Vagina (tissue), 2 donors: ENCODE data around the gene PHACTR2.

Experiments
- POLR2A ChIP-seq, 2 donors: fragments of 450-650 bp; IDR thresholded peaks; one replicate each; pipeline ENCODE4 v1.6.1; 2017; ENCODE audit warnings: antibody characterized with exemption in 2 of 2, mild to moderate bottlenecking in 2 of 2, moderate library complexity in 2 of 2
- POLR2AphosphoS5 ChIP-seq, 2 donors: sonication (generic); formaldehyde crosslinking; IDR thresholded peaks; one replicate each; pipeline ENCODE4 v1.9.0; 2017; ENCODE audit warnings: antibody characterized with exemption in 2 of 2, mild to moderate bottlenecking in 2 of 2, low read depth in 1 of 2; ENCODE audit not compliant: insufficient read depth in 1 of 2
- TF ChIP-seq, protein P1 (sequence below), 3 experiments: fragments of 450-650 bp in 2 of 3; fragments of 200-600 bp in 1 of 3; sonication (generic) in 1 of 3; IDR thresholded peaks; one replicate each; pipeline ENCODE4 v1.5.1; 2017 to 2019; ENCODE audit warnings: antibody characterized with exemption in 3 of 3, mild to moderate bottlenecking in 2 of 3, moderate library complexity in 2 of 3

DNA sequence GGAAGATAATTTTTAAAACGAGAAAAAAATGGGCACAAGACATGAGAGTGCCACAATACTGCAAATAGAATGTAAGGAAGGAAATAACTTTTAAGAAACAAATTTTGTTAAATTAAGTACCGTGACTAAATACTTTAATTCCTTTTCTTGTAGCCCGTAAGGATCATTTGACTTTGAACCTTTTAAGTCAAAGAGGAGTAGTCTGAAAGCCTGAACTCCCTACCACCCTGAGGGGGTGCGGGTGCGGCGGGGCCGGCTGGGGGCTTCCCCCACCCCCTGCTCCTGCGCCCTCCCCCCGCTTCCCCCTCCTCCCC lies 231 bp upstream of the PHACTR2 start:
- TF ChIP-seq POLR2A (IDR thresholded peaks at IDR 0.05) (no peak), POLR2AphosphoS5 (IDR thresholded peaks at IDR 0.05; ENCODE audit: insufficient read depth in 1 of 2, low read depth in 1 of 2) (no peak)
- TF ChIP-seq, protein P1, sequence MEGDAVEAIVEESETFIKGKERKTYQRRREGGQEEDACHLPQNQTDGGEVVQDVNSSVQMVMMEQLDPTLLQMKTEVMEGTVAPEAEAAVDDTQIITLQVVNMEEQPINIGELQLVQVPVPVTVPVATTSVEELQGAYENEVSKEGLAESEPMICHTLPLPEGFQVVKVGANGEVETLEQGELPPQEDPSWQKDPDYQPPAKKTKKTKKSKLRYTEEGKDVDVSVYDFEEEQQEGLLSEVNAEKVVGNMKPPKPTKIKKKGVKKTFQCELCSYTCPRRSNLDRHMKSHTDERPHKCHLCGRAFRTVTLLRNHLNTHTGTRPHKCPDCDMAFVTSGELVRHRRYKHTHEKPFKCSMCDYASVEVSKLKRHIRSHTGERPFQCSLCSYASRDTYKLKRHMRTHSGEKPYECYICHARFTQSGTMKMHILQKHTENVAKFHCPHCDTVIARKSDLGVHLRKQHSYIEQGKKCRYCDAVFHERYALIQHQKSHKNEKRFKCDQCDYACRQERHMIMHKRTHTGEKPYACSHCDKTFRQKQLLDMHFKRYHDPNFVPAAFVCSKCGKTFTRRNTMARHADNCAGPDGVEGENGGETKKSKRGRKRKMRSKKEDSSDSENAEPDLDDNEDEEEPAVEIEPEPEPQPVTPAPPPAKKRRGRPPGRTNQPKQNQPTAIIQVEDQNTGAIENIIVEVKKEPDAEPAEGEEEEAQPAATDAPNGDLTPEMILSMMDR (IDR thresholded peaks at IDR 0.05): no peak
